NCI-H187 (cell line): ENCODE results near the gene HOXA6.

Experiments used
- DNase-seq, 2 experiments: peaks; one replicate each; lab custom pipeline; 2025; lab: John Stamatoyannopoulos, UW

HOXA6 gene

GRCh38 chr7:27149842-27150567 is 2.4 kb upstream of the HOXA6 start:
- peak in 1 of 2 experiments; percentile 39 for DNase-seq

GRCh38 chr7:27148756-27149641 is 1.4 kb upstream of the HOXA6 start:
- DNase-seq = peak in 1 of 2 experiments; percentile 47

GRCh38 chr7:27148031-27148755 is 619 bp upstream of the HOXA6 start:
- DNase-seq = peak in 1 of 2 experiments; percentile 37

GRCh38 chr7:27146491-27147198 is 929 bp downstream of the HOXA6 start:
- DNase-seq = no peak

GRCh38 chr7:27145914-27146412 is 1.6 kb downstream of the HOXA6 start:
- no peak for DNase-seq

- DNase-seq = no peak
Measured at GRCh38 chr7:27145165-27145913, 2.2 kb downstream of the HOXA6 start.

GRCh38 chr7:27144781-27145164 is 2.8 kb downstream of the HOXA6 start:
- no peak for DNase-seq

- no peak for DNase-seq
Measured at GRCh38 chr7:27143950-27144780, 3.4 kb downstream of the HOXA6 start.

- no peak for DNase-seq
Measured at GRCh38 chr7:27143023-27143949, 4.3 kb downstream of the HOXA6 start, which contains the start of gene HOXA5. Gene HOXA5, minus strand, starts transcription at chr7:27143681. Its CDS starts 74 bp downstream, at chr7:27143607.

GRCh38 chr7:27142580-27143022 is 5.0 kb downstream of the HOXA6 start:
- DNase-seq = no peak

- DNase-seq = no peak
Measured at GRCh38 chr7:27141923-27142579, 5.5 kb downstream of the HOXA6 start.

- DNase-seq = no peak
Measured at GRCh38 chr7:27141137-27141922, 6.2 kb downstream of the HOXA6 start.

GRCh38 chr7:27140126-27140857 is 7.3 kb downstream of the HOXA6 start:
- DNase-seq = no peak

GRCh38 chr7:27139334-27140125 is 8.0 kb downstream of the HOXA6 start:
- no peak for DNase-seq

- no peak for DNase-seq
Measured at GRCh38 chr7:27138985-27139333, 8.6 kb downstream of the HOXA6 start.

- no peak for DNase-seq
Measured at GRCh38 chr7:27138472-27138871, 9.1 kb downstream of the HOXA6 start.
